Stimulated activated CD8-positive, alpha-beta memory T cell treated with anti-CD3 and anti-CD28 coated beads, Interleukin-15, amount 100 ng/mL, for 48 hours (primary cell): Measurements from ENCODE around the gene MAN2B1.

Experiments used
- DNase-seq, 2 donors: peaks; one replicate each; pipeline ENCODE4 v3.0.0-alpha.2; 2020; ENCODE audit warnings: low read depth in 2 of 2

MAN2B1 gene

DNA sequence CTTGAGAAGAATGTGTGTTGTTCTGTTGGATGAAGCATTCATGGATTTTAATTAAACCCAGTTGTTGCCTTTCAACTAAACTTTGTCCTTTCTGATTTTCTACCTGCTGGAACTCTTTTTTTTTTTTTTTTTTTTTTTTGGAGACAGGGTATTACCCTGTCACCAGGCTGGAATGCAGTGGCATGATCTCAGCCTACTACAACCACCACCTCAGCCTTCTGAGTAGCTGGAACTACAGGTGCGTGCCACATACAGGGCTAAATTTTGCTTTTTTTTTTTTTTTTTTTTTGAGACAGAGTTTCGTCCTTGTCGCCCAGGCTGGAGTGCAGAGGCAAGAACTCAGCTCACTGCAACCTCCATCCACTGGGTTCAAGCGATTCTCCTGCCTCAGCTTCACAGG is 48.9 kb downstream of the MAN2B1 start:
- DNase-seq: no peak

DNA sequence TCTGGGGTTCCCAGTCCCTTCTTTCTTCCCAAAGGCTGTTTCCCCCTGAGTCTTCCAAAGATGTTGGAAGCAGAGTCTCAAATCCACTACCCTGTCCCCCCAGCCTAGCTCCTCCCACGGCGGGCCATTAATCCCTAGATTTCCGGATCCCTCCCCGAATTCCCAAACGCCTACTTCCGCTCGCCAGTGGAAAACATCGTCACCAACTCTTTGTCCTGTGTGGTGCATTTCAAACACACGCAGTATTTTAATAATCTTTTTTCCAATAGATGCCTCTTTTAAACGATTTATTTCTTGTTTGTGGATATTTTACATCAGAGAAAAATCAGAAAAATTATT is 55.2 kb downstream of the MAN2B1 start:
- no peak for DNase-seq

DNA sequence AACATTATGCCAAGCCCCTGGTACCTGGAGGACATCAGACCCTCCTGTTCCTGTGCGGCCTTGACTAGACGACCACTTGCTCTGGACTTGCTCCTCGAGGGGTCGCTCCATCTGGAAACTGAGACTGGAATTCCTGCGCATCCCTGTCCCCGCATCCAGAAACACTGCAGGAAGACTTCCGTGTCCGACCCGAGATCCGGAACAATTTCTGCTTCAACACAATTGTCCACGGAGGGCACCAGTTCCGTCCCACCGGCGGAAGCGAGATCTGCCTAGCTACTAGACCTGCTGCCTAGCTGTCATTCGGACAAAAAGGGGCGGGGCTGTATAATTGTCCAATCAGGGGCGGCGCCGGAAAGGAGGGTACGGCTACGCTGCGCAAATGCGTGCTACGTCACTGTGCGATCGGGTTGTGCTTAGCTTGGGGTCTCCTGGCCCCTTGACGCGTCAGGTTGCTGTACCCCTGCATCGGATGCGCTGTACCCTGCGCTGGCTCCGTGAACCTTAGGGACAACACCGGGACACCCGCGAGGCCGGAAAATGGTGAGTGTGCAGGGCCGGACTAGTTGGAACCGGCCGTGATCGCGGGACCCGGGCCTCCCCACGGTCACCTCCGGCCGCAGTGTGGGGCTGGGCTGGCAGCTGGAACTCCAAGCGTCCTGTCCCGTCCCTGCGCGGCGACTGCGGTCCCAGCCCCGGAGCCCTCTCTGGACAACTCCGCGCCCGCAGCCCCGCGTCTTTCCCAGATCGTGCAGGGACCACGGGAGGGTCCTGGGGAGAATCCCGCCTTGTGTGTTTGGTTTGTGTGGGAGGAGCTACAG is 55.8 kb downstream of the MAN2B1 start, which contains the start of the genes ZNF490 and ZNF791:
Gene ZNF490, minus strand, starts transcription at position 274 of the 821 bp plus-strand sequence. Its CDS starts 133 bp downstream, at position 141.
Gene ZNF791, plus strand, starts transcription at position 381 of the 821 bp plus-strand sequence. Its CDS starts 160 bp downstream, at position 541.
- peak; percentile 95 to 97 for DNase-seq

DNA sequence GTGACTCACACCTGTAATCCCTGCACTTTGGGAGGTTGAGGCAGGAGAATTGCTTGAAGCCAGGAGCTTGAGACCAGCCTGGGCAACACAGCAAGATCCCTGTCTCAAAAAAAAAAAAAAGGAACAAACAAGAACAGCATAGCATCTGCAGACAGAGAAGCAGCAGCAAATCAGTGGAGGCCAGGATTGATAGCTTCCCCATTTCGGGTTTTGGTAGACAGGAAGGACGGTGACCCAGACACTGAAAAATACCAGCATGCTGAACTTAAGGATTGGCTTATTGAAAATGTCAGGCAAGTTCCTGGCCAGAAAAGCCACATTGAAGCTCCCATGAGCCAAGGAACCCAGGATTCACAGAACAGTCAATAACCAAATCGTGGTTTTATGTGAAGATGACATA is 58.9 kb downstream of the MAN2B1 start:
- DNase-seq: no peak

DNA sequence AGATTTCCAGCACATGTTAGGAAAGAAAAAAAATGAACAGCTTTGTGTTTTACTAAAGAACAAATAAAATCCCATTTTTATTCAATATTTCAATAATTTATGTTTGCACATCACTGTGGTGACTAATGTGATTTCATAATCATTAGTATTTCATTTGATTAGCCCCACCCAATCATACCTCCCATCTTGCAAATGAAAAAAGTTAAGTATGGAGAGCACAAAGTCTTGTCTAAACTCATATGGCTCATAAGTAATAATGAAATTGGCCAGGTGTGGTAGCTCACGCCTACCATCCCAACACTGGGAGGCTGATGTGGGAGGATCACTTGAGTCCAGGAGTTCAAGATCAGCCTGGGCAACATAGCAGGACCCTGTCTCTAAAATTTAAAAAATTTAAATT is 59.7 kb downstream of the MAN2B1 start:
- no peak for DNase-seq

DNA sequence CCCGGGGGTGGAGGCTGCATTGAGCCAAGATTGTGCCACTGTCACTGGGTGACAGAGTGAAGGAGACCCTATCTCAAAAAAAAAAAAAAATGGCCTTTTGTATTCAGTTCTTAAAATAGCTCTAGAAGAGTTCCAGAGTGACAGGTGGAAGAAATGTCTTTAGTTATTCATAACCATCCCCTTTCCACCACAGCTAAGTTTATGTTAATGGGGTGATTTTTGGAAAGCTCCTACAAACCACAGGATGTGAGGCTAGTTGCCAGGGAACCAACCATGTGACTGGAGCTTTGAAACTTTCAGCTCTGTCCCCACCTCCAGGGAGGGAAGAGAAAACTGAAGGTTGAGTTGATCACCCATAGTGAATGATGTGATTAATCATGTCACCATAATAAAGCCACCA is 62.8 kb downstream of the MAN2B1 start:
- peak in 1 of 2 donors; percentile 22 for DNase-seq

- no peak for DNase-seq
These were observed 68.9 kb downstream of the MAN2B1 start for GRCh38 chr19:12597594-12597993.

GRCh38 chr19:12596927-12597548 is 69.5 kb downstream of the MAN2B1 start:
- DNase-seq: no peak
